HUDEP-2 (cell line): ENCODE data around the gene TSPAN2.

Experiments
- DNase-seq, 76 experiments: peaks; one replicate each; lab custom pipeline; 2025; ENCODE audit not compliant: unreplicated experiment in 76 of 76; lab: John Stamatoyannopoulos, UW

The TSPAN2 gene

GRCh38 chr1:115077984-115078330, 11.3 kb downstream of the TSPAN2 start:
- DNase-seq: no peak

- no peak for DNase-seq
These were observed 11.9 kb downstream of the TSPAN2 start for GRCh38 chr1:115077286-115077983.

GRCh38 chr1:115076384-115076915, 12.9 kb downstream of the TSPAN2 start:
- DNase-seq: no peak

GRCh38 chr1:115074839-115075534, 14.3 kb downstream of the TSPAN2 start:
- DNase-seq: no peak

- no peak for DNase-seq
These were observed 15.8 kb downstream of the TSPAN2 start for GRCh38 chr1:115073298-115074087.

GRCh38 chr1:115071012-115071664, 18.2 kb downstream of the TSPAN2 start:
- DNase-seq: no peak

- no peak for DNase-seq
These were observed 19.5 kb downstream of the TSPAN2 start for GRCh38 chr1:115069659-115070308.

- DNase-seq: no peak
These were observed 20.3 kb downstream of the TSPAN2 start for GRCh38 chr1:115068826-115069585.

- no peak for DNase-seq
These were observed 22.0 kb downstream of the TSPAN2 start for GRCh38 chr1:115067161-115067859.

GRCh38 chr1:115065021-115065420, 24.3 kb downstream of the TSPAN2 start:
- DNase-seq: no peak

GRCh38 chr1:115064461-115064860, 24.8 kb downstream of the TSPAN2 start:
- DNase-seq: no peak

GRCh38 chr1:115063228-115063901, 25.9 kb downstream of the TSPAN2 start:
- DNase-seq: no peak

GRCh38 chr1:115062542-115063004, 26.7 kb downstream of the TSPAN2 start:
- DNase-seq: no peak

GRCh38 chr1:115060501-115060900, 28.8 kb downstream of the TSPAN2 start:
- DNase-seq: no peak

- no peak for DNase-seq
These were observed 30.0 kb downstream of the TSPAN2 start for GRCh38 chr1:115059316-115059715.

GRCh38 chr1:115057661-115058254, 31.5 kb downstream of the TSPAN2 start:
- no peak for DNase-seq

- DNase-seq: no peak
These were observed 32.9 kb downstream of the TSPAN2 start for GRCh38 chr1:115056395-115056798.
